Ectodermal cell (in vitro differentiated cells): ENCODE data around the gene C2orf81.

Experiments used
- H3K27ac ChIP-seq: 2 replicates; pipeline ENCODE4 v1.7.0; 2013; ENCODE audit warnings: mild to moderate bottlenecking, low read depth, low read length; ENCODE audit not compliant: insufficient read depth, poor library complexity, severe bottlenecking
- H3K27me3 ChIP-seq: 2 replicates; pipeline ENCODE4 v1.7.0; 2013; ENCODE audit warnings: mild to moderate bottlenecking, low read length; ENCODE audit not compliant: insufficient read depth, control insufficient read depth, poor library complexity, severe bottlenecking
- H3K36me3 ChIP-seq: one replicate; pipeline ENCODE4 v1.7.0; 2013; ENCODE audit warnings: low read length; ENCODE audit not compliant: control insufficient read depth, insufficient read depth
- H3K4me1 ChIP-seq: one replicate; pipeline ENCODE4 v1.7.0; 2013; ENCODE audit warnings: low read length; ENCODE audit not compliant: control insufficient read depth, insufficient read depth
- H3K4me3 ChIP-seq: 2 replicates; pipeline ENCODE4 v1.7.0; 2013; ENCODE audit warnings: low read depth, low read length, control low read depth; ENCODE audit not compliant: insufficient read depth
- H3K9me3 ChIP-seq: 2 replicates; pipeline ENCODE4 v1.7.0; 2013; ENCODE audit warnings: mild to moderate bottlenecking, low read length, moderate library complexity; ENCODE audit not compliant: control insufficient read depth
- WGBS, 2 experiments: methylation state at CpG; one replicate each; pipeline ENCODE4 v1.1.7; 2013; ENCODE audit warnings: missing lambda C conversion rate in 2 of 2; 5-methylcytosine and 5-hydroxymethylcytosine counted together

The C2orf81 gene

DNA sequence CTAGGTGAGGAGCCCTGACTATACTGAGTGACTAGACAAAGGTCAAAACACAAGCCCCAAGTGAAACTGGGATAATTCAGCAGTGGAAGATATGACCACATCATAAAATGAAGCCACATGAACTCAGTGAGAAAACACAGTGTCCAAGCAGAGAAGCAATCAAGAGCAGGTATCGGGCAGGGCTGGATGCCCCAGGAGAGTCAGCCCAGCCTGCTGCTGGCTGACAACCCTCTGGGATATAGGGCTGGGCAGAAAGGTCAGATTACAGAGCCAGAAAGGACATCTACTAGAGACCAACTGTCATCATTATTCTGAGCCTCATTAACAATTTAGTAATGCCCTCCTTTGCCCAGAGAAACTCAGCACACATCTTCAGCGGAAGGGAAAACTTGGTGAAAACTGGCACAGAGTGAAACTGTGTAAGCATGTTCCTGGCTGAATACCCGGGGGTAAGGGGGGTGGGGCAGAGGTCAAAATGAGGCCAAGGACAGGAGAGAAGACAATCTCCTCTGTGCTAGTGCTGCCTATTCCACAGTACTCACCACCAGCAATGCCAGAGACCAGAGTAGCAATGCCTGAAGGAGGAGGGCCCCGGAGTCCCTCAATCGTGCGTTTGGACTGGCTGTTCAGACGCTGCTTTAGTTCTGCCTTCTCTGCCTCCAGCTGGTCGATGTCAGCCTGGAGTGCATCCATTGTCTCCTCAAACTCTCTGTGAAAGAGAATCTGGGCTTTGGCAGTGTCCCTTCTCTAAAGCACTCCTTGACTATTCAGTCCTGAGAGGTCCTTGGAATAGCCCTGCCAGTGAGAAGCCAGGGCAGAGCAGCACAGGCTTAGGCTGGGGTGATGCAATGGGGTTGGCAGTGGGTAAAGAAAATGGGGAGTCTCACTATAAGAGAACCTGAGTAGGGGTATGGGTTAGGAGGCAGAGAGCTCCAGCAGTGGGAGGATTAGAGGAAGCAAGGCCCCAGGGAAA, 56.6 kb downstream of the C2orf81 start:
- no peak overlapping the region for H3K27ac ChIP-seq
- no peaks in the 10 kb centered on the region for H3K4me1 ChIP-seq
- H3K27me3 ChIP-seq, result no peaks in the 10 kb centered on the region
- H3K4me3 ChIP-seq, result no peak overlapping the region
- peaks cover 84% of the 10 kb centered on the region for H3K36me3 ChIP-seq
- H3K9me3 ChIP-seq, result no peaks in the 10 kb centered on the region
- 88% methylated on average over 8 of the region's 8 CpGs for WGBS, 2 experiments
